A673 (cell line): ENCODE measurements around the gene RRP1. TPM values are rescaled to one million over a fixed set of nuclear protein-coding genes. Genes with fewer than 3 reads are reported as not detected.

Experiments
- BruUV-seq: library from RNA; stranded (reverse); fragments of 400-500 nt; replicated peaks from 2 replicates; lab custom pipeline; 2021; lab: Mats Ljungman, UMichigan
- CTCF ChIA-PET: fragments of 300-600 bp; sonication (Branson Sonifier 250); formaldehyde crosslinking; loops from one replicate; lab custom pipeline; 2022; ENCODE audit warnings: antibody characterized with exemption; lab: Charles Lee
- POLR2A ChIA-PET: fragments of 300-600 bp; sonication (Branson Sonifier 250); formaldehyde crosslinking; loops from one replicate; lab custom pipeline; 2022; ENCODE audit warnings: antibody characterized with exemption; ENCODE audit not compliant: low non-redundant PET; lab: Charles Lee
- DNase-seq: peaks from one replicate; pipeline ENCODE4 v3.0.0-alpha.2; 2015; ENCODE audit warnings: low spot score
- H3K27ac ChIP-seq: fragments of 200-600 bp; sonication (generic); 2 replicates; pipeline ENCODE4 v1.5.1; 2016; ENCODE audit warnings: mixed run types, low read depth, mild to moderate bottlenecking, mixed read lengths, antibody characterized with exemption, low read length; ENCODE audit not compliant: poor library complexity, severe bottlenecking
- H3K27me3 ChIP-seq: fragments of 200-600 bp; sonication (generic); replicated peaks from 2 replicates; pipeline ENCODE4 v1.6.1; 2017; ENCODE audit warnings: mixed run types, low read depth, mild to moderate bottlenecking, mixed read lengths, antibody characterized with exemption, low read length; ENCODE audit not compliant: insufficient read depth, poor library complexity
- H3K36me3 ChIP-seq: fragments of 200-600 bp; sonication (generic); 2 replicates; pipeline ENCODE4 v1.6.1; 2016; ENCODE audit warnings: mixed run types, mild to moderate bottlenecking, mixed read lengths, antibody characterized with exemption, low read length; ENCODE audit not compliant: insufficient read depth, poor library complexity, severe bottlenecking
- H3K4me1 ChIP-seq: fragments of 200-600 bp; sonication (generic); 2 replicates; pipeline ENCODE4 v1.6.1; 2017; ENCODE audit warnings: mixed run types, mild to moderate bottlenecking, mixed read lengths, antibody characterized with exemption, low read length; ENCODE audit not compliant: insufficient read depth, poor library complexity, severe bottlenecking
- H3K4me3 ChIP-seq: fragments of 200-600 bp; sonication (generic); 2 replicates; pipeline ENCODE4 v1.5.1; 2016; ENCODE audit warnings: low read depth, mixed run types, mild to moderate bottlenecking, mixed read lengths, low read length; ENCODE audit not compliant: poor library complexity, severe bottlenecking
- H3K9me3 ChIP-seq: fragments of 200-600 bp; sonication (generic); 2 replicates; pipeline ENCODE4 v1.6.1; 2016; ENCODE audit warnings: mixed run types, low read depth, mild to moderate bottlenecking, mixed read lengths, antibody characterized with exemption, low read length; ENCODE audit not compliant: poor library complexity, severe bottlenecking
- EZH2 ChIP-seq: fragments of 200-600 bp; sonication (generic); IDR thresholded peaks from 2 replicates; pipeline ENCODE4 v1.6.1; 2017; ENCODE audit warnings: borderline replicate concordance, low read depth, mild to moderate bottlenecking, mixed read lengths, antibody characterized with exemption, low read length; ENCODE audit not compliant: poor library complexity, severe bottlenecking
- intact Hi-C: fragments of 100-400 bp; cut with micrococcal nuclease; formaldehyde crosslinking; loops from one replicate; pipeline ENCODE4 v1.10.0; 2022; ENCODE audit not compliant: unreplicated experiment
- total RNA-seq: library from RNA; stranded (reverse); gene quantifications from 2 replicates; pipeline ENCODE4 v1.2.3, GENCODE V29; 2021
- TF ChIP-seq, protein P1 (sequence below): fragments of 300-800, 200-600 bp; sonication (generic); conservative IDR thresholded peaks from 2 replicates; pipeline ENCODE4 v1.5.1; 2017; ENCODE audit warnings: low read depth, mild to moderate bottlenecking, antibody characterized with exemption, low read length, moderate library complexity, mixed read lengths

The RRP1 gene
- total RNA-seq, 1 experiment from 2014 or later: 86.4 TPM

DNA sequence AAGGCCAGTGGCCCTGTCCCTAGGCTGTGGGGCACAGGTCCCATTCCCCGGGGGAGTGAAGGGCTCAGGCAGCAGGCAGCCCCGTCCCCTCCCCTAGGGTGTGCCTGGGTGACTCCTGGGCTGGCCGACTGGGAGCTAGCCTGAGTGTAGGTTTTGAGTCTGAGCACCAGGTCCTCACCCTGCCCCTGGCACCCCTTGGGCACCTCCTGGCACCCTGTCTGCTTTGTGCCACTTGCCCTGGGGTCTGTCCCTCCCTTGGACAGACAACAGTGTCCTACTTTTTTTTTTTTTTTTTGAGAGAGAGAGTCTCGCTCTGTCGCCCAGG lies 24.2 kb downstream of the RRP1 start:
- H3K36me3 ChIP-seq: no peaks in the 10 kb centered on the region
- peaks cover under 1% of the 10 kb centered on the region for H3K9me3 ChIP-seq
- intact Hi-C loops: loop anchor here (5.0 to 10.0 kb wide), 2 partner anchors 51 to 484 kb away; partner anchors contain the start of gene AGPAT3
- TF ChIP-seq, protein P1, sequence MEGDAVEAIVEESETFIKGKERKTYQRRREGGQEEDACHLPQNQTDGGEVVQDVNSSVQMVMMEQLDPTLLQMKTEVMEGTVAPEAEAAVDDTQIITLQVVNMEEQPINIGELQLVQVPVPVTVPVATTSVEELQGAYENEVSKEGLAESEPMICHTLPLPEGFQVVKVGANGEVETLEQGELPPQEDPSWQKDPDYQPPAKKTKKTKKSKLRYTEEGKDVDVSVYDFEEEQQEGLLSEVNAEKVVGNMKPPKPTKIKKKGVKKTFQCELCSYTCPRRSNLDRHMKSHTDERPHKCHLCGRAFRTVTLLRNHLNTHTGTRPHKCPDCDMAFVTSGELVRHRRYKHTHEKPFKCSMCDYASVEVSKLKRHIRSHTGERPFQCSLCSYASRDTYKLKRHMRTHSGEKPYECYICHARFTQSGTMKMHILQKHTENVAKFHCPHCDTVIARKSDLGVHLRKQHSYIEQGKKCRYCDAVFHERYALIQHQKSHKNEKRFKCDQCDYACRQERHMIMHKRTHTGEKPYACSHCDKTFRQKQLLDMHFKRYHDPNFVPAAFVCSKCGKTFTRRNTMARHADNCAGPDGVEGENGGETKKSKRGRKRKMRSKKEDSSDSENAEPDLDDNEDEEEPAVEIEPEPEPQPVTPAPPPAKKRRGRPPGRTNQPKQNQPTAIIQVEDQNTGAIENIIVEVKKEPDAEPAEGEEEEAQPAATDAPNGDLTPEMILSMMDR: no peak
- TF ChIP-seq EZH2: no peak
- no peak for DNase-seq
- H3K4me1 ChIP-seq: peaks cover 22% of the 10 kb centered on the region
- no peak overlapping the region for H3K4me3 ChIP-seq
- ChIA-PET POLR2A (no interaction called here), CTCF (no interaction called here)
- H3K27me3 ChIP-seq: no peaks in the 10 kb centered on the region
- no TSS peak for BruUV-seq
- H3K27ac ChIP-seq: no peak overlapping the region

DNA sequence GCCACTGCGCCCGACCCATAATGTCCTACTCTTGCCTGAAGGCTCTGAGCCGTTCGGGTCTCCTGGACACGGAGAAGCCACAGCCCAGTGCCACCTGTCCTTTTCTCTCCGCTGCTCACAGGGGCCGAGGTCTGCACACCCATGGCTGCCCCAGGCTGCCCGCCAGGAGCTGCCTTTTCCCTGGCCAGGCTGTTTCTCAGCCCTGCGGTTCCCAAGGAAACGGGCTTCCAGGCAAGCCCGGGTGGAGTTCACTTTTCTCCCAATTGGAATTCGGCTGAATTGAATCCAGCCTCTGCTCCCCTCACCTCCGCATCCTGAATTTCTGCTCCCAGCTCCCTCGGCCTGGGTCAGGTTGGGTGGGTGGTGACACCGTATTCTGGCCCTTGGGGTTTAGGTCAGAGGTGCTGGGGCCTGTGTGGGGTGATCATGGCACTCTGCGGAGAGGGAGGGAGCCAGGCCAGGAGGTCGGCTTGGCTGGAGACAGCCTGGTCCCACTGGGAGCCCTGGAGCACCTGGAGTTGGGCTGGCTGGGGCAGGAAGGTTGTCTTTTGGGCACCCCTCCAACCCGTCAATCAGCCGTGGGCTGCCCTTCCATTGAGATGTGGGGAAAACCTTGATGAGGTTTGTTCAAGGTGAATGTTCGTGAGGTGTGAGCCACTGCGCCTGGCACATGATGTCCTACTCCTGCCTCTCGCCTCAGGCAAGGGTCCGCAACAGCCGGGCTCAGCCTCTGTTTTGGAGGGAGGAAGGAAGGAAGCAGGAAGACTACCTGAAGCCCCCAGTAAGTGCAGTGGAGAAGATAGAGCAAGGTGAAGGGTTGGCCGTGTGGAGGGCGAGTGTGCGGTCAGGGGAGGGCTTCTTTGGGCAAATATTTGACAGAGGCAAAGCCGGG lies 25.1 kb downstream of the RRP1 start:
- intact Hi-C loops: loop anchor here (5.0 to 10.0 kb wide), 2 partner anchors 50 to 483 kb away; partner anchors contain the start of gene AGPAT3
- no peaks in the 10 kb centered on the region for H3K27me3 ChIP-seq
- BruUV-seq: no TSS peak
- ChIA-PET CTCF (no interaction called here), POLR2A (no interaction called here)
- H3K36me3 ChIP-seq: no peaks in the 10 kb centered on the region
- H3K27ac ChIP-seq: no peak overlapping the region
- TF ChIP-seq, protein P1: no peak
- no peak for TF ChIP-seq EZH2
- H3K9me3 ChIP-seq: peaks cover 5% of the 10 kb centered on the region
- peaks cover 22% of the 10 kb centered on the region for H3K4me1 ChIP-seq
- H3K4me3 ChIP-seq: no peak overlapping the region
- DNase-seq: no peak

DNA sequence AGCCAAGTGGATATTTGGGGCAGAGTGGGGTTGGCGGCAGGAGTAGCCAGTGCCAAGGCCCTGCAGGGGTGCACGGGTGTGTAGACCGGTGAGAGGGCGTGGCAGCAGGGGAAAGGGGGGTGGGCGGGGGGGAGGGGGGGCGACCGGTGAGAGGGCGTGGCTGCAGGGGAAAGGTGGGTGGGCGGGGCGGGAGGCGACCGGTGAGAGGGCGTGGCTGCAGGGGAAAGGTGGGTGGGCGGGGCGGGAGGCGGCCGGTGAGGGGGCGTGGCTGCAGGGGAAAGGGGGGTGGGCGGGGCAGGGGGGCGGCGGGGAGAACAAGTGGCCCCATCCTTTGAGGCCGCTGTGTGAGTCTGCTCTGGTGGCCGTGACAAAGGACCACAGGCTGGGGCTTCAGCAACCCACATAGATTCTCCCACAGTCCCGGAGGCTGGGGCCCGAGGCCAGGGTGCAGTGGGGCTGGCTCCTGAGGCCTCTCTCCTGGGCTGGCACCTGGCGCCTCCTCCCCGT lies 25.8 kb downstream of the RRP1 start:
- Histone ChIP-seq H3K27ac (no peak overlapping the region), H3K9me3 (peaks cover 5% of the 10 kb centered on the region), H3K4me3 (no peak overlapping the region), H3K36me3 (no peaks in the 10 kb centered on the region), H3K27me3 (no peaks in the 10 kb centered on the region), H3K4me1 (peaks cover 22% of the 10 kb centered on the region)
- POLR2A ChIA-PET: no interaction called here
- BruUV-seq: no TSS peak
- TF ChIP-seq, protein P1: no peak
- TF ChIP-seq EZH2: no peak
- intact Hi-C loops: loop anchor here (10.0 kb wide), 1 partner anchor 50 kb away; the partner anchor contains the start of gene AGPAT3
- no peak for DNase-seq
- CTCF ChIA-PET: no interaction called here
